Skeletal muscle tissue (tissue), 5 donors: ENCODE measurements around the gene SVIL. TPM values are rescaled to one million over a fixed set of nuclear protein-coding genes. Genes with fewer than 3 reads are reported as not detected.

Source experiments
- H3K27ac ChIP-seq: one replicate; pipeline ENCODE4 v1.7.0; 2013; ENCODE audit warnings: mild to moderate bottlenecking, low read depth, low read length, inconsistent platforms
- H3K27me3 ChIP-seq, 3 donors: one replicate each; pipeline ENCODE4 v1.7.0; 2013; ENCODE audit warnings: low read length in 3 of 3; ENCODE audit not compliant: control insufficient read depth in 3 of 3, insufficient read depth in 3 of 3
- H3K36me3 ChIP-seq, 3 donors: one replicate each; pipeline ENCODE4 v1.7.0; 2013; ENCODE audit warnings: low read length in 3 of 3; ENCODE audit not compliant: control insufficient read depth in 3 of 3, insufficient read depth in 3 of 3
- H3K4me1 ChIP-seq, 3 donors: one replicate each; pipeline ENCODE4 v1.7.0; 2013; ENCODE audit warnings: low read length in 3 of 3, mild to moderate bottlenecking in 3 of 3; ENCODE audit not compliant: control insufficient read depth in 3 of 3, insufficient read depth in 3 of 3
- H3K4me3 ChIP-seq, 3 donors: one replicate each; pipeline ENCODE4 v1.7.0; 2013; ENCODE audit warnings: low read length in 3 of 3
- H3K9ac ChIP-seq, 3 donors: one replicate each; pipeline ENCODE4 v1.7.0; 2013; ENCODE audit warnings: low read length in 3 of 3, mild to moderate bottlenecking in 3 of 3, moderate library complexity in 2 of 3, low read depth in 1 of 3
- H3K9me3 ChIP-seq, 3 donors: one replicate each; pipeline ENCODE4 v1.7.0; 2013; ENCODE audit warnings: low read length in 3 of 3; ENCODE audit not compliant: control insufficient read depth in 3 of 3
- small RNA-seq: library from RNA; depleted of rRNA; stranded (forward); fragments of <200 nt; gene quantifications from one replicate; pipeline ENCODE3, GENCODE V24; 2014
- total RNA-seq: library from RNA; depleted of rRNA; stranded (reverse); fragments of >200 nt; gene quantifications from one replicate; pipeline ENCODE4 v1.2.3, GENCODE V29; 2014
- donor health status: Osteomylitis.

Gene SVIL
- total RNA-seq, 1 donor from 2014 or later = 153 TPM

DNA sequence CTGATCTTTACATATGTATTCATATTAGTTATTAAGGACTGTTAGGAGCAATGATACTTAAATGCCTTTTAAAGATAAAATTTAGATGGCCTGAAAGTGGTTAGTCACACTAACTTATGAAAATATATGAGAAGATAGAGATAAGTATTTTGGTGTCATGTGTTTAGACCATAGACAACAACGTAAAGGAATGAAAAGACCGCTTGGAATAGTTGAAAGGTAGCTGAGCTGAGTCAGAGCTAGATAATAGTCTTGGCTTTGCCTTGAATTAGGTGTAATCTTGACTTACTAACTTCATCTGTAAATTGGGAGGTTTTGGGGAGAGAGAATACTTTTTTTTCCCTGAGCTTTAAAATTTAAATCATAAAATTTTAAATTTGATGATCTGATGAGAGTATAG, 218.9 kb downstream of the SVIL start:
- no peak overlapping the region for H3K4me3 ChIP-seq
- H3K9me3 ChIP-seq = no peaks in the 10 kb centered on the region
- H3K36me3 ChIP-seq = peaks cover 0 to 8% (median 4%) of the 10 kb centered on the region in 3 donors
- H3K9ac ChIP-seq = no peak overlapping the region
- H3K27me3 ChIP-seq = no peaks in the 10 kb centered on the region
- peaks cover 21 to 25% (median 22%) of the 10 kb centered on the region in 3 donors for H3K4me1 ChIP-seq
- H3K27ac ChIP-seq = no peak overlapping the region

DNA sequence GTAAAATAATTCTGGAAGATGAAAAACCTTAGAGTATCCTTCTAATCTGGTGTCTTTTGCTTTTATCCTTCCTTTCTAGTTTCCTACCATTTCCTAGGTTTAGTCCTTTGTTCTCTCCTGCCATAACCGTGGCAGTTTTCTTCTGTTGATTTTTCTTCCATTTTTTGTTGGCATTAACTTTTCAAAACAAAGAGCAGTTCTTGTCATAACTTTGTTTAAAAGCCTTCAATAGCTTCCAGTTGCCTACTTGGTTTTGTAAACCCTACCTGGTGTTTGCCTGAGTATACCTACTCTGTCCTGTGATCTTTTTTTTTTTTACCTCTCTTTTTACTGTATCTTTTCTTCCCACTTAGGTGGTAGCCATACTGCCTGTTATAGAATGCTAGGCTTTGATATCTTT, 220.3 kb downstream of the SVIL start:
- H3K4me3 ChIP-seq = no peak overlapping the region
- no peak overlapping the region for H3K27ac ChIP-seq
- H3K4me1 ChIP-seq = peaks cover 16 to 22% (median 16%) of the 10 kb centered on the region in 3 donors
- no peak overlapping the region for H3K9ac ChIP-seq
- H3K27me3 ChIP-seq = no peaks in the 10 kb centered on the region
- no peaks in the 10 kb centered on the region for H3K9me3 ChIP-seq
- H3K36me3 ChIP-seq = peaks cover 0 to 4% (median 4%) of the 10 kb centered on the region in 3 donors

DNA sequence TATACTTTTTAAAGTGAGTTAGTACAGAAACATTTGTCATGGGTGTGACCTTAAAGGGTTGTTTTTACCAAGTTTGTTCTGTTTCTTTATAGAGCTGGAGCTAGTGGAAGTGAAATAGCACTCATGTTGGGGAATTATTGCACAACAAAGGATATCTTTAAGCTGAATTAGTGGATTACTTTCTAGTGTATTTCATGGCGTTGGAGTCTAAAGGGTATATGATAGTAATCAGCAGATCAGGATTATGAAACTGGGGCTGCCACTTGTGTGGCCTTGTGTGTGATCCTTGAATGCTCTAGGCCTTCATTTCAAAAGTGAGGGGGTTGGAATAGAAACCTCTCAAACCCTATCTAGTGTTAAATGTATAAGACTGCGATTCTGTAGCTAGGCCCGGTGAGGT, 222.3 kb downstream of the SVIL start:
- Histone ChIP-seq H3K9me3 (no peaks in the 10 kb centered on the region), H3K36me3 (peaks cover 0 to 4% (median 3%) of the 10 kb centered on the region in 3 donors), H3K27me3 (no peaks in the 10 kb centered on the region), H3K9ac (peak overlapping the region in 2 of 3 donors; percentile 25 to 51), H3K4me3 (no peak overlapping the region), H3K27ac (peak overlapping the region; percentile 26), H3K4me1 (peaks cover 20 to 24% (median 22%) of the 10 kb centered on the region in 3 donors)

DNA sequence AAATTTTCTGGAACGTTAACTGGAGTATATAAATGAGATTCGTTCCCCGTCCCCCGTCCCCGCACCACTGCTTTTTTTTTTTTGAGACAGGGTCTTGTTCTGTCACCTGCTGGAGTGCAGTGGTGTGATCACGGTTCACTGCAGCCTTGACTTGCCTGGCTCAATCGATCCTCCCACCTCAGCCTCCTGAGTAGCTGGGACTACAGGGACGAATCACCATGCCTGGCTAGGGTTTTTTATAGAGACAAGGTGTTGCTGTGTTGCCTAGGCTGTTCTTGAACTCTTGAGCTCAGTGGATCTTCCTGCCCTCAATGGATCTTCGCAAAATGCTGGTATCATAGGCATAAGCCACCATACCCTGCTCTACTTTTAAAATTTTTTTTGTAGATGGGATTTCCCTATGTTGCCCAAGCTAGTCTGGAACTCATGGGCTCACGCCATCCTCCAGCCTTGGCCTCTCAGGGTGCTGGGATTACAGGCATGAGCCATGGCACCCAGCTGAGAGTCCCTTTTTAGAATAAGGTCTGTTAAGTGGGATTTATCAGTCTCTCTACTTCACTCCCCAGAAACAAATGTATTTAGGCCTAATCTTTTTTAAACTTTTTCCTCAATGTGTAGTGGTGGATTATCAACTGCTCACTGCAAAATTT, 223.0 kb downstream of the SVIL start:
- Histone ChIP-seq H3K9me3 (no peaks in the 10 kb centered on the region), H3K36me3 (peaks cover 0 to 4% (median 2%) of the 10 kb centered on the region in 3 donors), H3K4me1 (peaks cover 20 to 22% (median 22%) of the 10 kb centered on the region in 3 donors), H3K27ac (peak overlapping the region; percentile 26), H3K9ac (peak overlapping the region in 2 of 3 donors; percentile 23 to 51), H3K27me3 (no peaks in the 10 kb centered on the region), H3K4me3 (peak overlapping the region in 1 of 3 donors; percentile 40)

DNA sequence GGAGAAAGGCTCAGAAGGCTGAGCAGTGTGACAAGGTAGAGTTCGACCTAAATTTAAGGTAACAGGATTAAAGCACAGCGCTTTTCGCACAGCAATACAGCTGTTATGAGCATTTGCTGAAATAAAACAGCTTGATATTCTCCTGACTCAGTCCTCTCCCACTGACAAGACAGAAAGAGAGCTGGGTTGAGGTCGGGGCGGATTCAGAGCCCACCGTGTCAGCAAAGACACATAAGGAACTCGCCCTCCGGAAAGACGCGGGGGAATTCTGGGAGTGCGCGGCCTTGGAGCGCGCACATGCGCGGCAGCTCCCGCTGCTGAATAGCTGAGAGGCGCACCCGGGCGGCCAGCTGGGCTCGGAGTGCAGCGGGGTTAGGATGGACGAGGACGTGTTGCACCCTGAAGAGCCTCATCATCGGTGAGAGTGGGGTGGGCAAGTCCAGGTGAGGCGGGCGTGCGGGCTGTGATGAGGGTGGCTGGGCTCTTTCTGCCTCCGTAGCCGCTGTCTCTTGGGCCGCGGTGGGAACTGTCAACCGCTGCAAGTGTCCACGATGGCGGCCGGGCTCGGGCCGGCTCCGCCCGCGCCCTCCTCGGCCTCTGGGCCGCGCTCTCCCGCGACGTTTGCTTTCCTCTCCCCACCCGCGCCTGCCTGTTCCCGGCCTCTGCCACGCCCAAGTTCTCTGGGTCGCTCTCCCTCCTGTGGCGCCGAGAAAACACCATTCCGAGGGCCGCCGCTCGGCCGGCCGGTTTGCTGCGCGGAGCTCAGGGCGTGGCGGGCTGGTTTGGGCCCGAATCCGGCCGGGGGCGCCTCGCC, 225.3 kb downstream of the SVIL start:
- Histone ChIP-seq H3K27ac (peak overlapping the region; percentile 86), H3K27me3 (no peaks in the 10 kb centered on the region), H3K4me3 (peak overlapping the region; percentile 90 to 95 (median 94)), H3K36me3 (no peaks in the 10 kb centered on the region), H3K9me3 (no peaks in the 10 kb centered on the region), H3K4me1 (peaks cover 19 to 22% (median 20%) of the 10 kb centered on the region in 3 donors), H3K9ac (peak overlapping the region; percentile 91 to 93 (median 93))

DNA sequence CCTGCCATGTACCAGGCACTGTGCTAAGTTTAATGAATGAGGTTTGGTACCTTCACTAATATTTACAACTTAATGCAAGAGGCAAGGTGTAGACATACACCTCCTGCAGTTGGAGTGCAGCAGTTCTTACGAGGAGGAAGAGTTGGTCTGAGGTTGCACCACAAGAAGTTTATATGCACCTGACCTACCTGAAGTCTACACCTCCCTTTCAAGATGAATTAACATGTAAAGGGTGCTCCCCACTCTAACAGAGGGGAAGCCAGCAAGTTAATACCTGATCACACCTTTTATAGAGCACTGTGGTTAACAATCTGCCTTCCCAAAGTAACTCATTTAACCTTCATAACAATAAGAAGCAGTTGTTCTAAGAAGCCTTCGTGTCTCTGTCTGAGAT, 225.9 kb downstream of the SVIL start:
- Histone ChIP-seq H3K9ac (peak overlapping the region; percentile 91 to 93 (median 93)), H3K27ac (peak overlapping the region; percentile 86), H3K36me3 (no peaks in the 10 kb centered on the region), H3K4me3 (peak overlapping the region; percentile 90 to 95 (median 94)), H3K27me3 (no peaks in the 10 kb centered on the region), H3K4me1 (peaks cover 19 to 22% (median 20%) of the 10 kb centered on the region in 3 donors), H3K9me3 (no peaks in the 10 kb centered on the region)

Small RNAs within 50 kb of the gene (small RNA-seq; reads per million reads assigned to genes)
- gene MIR604 (not detected), gene MIR938 (not detected), gene RF00105 (not detected)
